ENCODE data around the gene PSTPIP2. TPM values are rescaled to one million over a fixed set of nuclear protein-coding genes. Genes with fewer than 3 reads are reported as not detected.
A peak's percentile ranks its signal among the peaks of the same experiment; 100 is the strongest.
"Not testable (repeated sequence)": the region's sequence is repeated elsewhere in the genome, so short reads cannot be mapped to it uniquely, and the experiment has no call there.

PSTPIP2 gene, protein sequence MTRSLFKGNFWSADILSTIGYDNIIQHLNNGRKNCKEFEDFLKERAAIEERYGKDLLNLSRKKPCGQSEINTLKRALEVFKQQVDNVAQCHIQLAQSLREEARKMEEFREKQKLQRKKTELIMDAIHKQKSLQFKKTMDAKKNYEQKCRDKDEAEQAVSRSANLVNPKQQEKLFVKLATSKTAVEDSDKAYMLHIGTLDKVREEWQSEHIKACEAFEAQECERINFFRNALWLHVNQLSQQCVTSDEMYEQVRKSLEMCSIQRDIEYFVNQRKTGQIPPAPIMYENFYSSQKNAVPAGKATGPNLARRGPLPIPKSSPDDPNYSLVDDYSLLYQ
- total RNA-seq, result 0.20 and 1.1 TPM in 2 replicates

DNA sequence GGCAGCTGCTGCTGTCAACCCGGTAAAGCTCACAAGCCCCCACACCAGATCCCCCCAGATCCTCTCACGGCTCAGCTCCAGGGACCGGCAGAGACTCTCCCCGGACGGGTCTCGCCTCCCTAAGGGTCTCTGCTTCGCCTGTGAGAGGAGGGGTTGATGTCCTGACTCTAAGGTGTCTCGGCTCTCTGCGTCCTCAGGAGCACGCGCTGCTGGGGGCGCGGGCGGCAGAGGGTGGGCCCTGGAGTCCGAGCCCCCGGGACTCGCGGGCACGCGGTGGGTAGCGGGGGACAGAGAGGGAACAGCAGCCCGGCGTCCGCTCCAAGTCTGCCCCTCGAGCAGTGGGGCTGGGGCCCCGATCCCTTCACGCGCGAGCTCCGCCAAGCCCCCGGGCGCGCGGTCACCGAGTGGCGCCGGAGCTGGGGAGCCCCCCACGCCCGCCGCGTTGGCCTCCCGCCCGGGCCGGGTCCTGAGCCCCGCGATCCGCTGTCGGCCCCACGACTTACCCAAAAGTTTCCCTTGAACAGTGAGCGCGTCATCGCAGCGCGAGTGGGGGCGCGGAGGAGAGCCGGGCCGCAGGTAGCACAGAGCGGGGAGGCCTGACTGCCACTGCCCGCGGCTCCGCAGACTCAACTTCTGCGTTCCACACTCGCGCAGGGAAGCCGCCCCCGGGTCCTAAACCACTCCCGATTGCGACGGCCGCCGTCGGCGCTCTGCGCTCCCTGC is at the start of gene PSTPIP2:
PSTPIP2 (minus strand) TSS at position 608 of the 723 bp plus-strand sequence; CDS start at position 536, 72 bp downstream.
- peak; percentile 49 to 52 for DNase-seq (ENCODE audit: low read depth in 2 of 2)

DNA sequence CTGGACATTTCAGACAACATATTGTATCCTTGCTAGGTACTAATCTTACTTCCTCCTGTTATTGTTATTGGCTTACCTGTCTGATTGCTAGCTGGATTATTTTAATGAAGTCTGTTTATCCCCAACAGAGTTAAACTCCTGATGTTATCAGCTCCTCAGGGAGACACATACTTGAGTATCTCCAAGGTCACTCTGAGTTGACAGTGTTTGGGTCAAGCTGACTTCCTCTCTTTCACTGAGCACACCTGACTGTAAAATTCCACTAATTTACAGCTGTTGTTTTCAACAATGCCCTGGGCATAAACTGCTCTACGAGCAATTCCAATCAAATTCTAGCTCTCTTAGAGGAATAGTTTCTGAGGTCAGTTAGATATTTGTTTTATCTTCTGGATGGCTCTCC is 41.7 kb upstream of the PSTPIP2 start:
- DNase-seq (ENCODE audit: low read depth in 2 of 2), result no peak

DNA sequence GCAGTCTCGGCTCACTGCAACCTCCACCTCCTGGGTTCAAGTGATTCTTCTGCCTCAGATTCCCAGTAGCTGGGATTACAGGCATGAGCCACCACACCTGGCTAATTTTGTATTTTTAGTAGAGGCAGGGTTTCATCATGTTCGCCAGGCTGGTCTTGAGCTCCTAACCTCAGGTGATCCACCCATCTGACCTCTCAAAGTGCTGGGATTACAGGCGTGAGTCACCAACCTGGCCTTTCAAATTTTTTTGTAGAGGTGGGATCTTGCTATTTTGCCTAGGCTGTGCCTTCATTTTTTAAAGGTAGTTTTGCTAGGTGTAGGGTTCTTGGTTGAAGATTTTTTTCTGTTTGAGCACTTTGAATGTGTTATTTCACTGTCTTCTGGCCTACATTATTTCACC is 38.3 kb upstream of the PSTPIP2 start:
- DNase-seq (ENCODE audit: low read depth in 2 of 2), result no peak

DNA sequence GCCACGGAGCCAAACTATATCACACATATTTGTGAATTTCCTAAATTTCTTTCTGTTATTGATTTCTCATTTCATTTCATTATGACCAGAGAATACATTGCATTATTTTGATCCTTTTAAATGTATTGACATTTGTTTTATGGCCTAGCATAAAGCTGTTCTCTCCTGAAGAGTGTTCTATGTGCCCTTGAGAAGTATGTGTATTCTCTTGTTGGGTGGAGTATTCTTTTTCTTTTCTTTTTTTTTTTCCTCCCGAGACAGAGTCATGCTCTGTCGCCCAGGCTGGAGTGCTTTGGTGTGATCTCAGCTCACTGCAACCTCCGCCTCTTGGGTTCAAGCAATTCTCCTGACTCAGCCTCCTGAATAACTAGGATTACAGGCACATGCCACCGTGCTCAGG is 37.3 kb upstream of the PSTPIP2 start:
- DNase-seq (ENCODE audit: low read depth in 2 of 2), result no peak

DNA sequence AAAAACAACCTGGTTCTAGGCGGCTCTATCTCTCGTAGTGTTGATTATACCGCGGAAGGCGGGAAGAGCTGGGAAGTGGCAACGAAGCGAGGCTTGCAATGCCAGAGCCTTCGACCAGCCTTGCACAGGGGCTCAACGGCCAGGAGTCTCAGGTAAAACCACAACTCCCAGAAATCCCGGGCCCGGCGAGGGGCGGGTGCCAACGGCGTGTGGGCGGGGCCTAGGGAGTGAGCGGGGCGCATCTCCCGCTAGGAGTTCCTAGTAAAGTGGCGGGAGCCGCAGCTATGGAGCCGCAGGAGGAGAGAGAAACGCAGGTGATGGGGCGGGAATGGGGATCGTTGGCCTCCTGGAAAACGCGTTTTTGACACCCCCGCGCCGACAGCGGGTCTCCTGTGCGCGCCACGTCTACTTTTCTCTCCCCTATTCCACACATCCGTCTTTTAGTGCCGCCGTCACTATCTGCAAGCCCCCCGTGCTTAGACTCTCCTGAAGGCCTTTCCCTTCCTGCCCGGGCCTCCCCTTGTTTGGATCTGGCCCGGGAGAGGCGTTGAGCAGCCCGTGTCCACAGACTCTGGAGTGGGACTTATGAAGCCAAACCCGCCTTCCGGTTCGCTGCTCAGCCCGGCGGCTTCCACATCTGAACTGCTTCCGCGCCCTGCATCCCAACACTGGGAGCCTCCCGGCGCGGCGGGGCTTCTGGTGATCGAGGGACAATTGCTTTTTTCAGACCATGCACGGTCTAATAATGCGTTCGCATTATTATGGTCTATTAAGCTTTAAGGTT is 32.3 kb upstream of the PSTPIP2 start, which contains the start of gene HAUS1:
HAUS1 (plus strand) TSS at position 258 of the 784 bp plus-strand sequence; CDS start at position 285, 27 bp downstream.
- peak; percentile 81 to 84 for DNase-seq (ENCODE audit: low read depth in 2 of 2)

DNA sequence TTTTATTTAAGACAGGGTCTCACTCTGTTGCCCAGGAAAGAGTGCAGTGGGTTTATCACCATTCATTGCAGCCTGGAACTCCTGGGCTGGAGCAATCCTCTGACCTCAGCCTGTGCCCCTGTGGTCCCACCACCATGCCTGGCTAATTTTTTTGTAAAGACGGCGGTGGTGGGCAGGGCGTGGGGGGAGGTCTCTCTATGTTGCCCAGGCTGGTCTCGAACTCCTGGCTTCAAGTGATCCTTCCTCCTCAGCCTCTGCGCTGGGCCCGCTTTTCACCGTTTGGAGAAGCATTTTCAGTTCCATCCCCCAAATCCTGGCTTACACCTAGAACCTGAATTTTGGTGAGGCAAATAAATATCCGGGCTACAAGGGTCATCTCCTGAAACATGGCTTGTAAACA is 27.4 kb upstream of the PSTPIP2 start:
- DNase-seq (ENCODE audit: low read depth in 2 of 2), result no peak

DNA sequence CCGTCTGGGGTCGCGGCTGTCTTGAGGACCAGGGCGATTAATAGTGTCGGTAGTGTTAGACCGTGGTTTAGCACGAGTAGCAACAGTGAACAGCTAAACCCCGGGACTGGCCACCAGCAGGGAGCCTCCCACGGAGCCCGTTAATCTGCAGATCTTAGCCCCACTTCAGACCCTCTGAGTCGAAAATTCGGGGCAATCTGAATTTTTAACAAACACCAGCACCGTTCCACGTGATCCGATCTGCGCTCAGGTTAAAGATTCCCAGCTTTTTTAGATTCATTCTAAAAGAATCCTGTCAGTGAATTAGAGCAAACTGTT is 26.5 kb upstream of the PSTPIP2 start:
- no peak for DNase-seq (ENCODE audit: low read depth in 2 of 2)

DNA sequence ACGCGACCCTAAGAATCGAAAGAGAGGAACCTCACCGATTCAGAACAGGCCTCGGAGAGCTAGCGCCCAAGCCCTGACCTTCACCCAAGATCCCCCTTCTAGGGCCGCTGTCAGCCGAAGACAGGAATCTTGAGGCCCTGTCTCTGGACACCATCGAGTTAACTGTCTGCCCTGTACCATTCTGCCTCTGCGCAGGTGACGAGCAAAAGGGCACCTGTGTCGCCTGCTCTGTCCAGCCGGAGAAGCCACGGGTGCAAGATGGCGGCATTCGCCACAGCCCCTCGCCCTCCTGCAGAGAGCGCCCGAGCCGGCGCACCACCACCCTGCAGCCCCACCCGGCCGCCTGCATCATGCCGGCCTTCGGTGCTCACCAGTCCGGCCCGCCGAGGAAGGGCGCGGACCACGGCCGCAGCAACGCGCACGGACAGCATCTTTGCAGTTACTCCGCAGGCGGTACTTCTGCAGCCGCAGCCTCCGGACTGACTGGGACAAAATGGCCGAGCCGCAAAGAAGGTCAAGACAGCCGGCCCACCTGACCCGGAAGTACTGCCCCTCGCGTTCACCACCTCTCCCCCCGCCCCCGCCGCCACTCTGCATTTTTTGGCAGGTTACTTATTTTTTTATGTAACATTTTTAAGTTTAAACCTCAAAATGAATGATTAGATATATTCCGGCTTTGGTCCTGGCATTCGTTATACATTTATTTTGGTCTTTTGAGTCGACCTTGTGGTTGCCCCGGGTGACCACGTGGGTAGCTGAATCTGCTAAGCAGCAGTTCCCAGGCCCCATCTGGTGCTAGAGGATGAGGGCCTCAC is 25.9 kb upstream of the PSTPIP2 start, which contains the start of gene ATP5F1A:
ATP5F1A (minus strand) TSS at position 496 of the 815 bp plus-strand sequence; CDS start at position 431, 65 bp downstream.
- peak; percentile 83 to 86 for DNase-seq (ENCODE audit: low read depth in 2 of 2)

DNA sequence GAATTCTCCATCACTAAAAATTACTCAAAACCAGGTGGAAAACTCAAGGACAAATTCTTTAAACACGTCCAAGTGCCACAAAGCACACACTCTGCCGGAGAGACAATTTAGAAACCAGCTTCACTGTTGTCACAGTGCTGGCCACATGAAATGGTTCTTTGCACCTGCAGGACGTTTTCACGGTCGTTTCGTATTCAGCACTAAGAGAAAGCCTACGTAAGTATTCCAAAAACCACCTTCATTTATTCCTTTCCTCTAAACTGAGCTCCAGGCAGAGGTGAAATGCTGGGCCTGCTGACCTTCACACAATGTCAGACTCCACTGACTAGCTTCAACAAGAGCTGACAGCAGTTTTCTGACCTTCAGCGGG is 25.4 kb upstream of the PSTPIP2 start:
- peak in 1 of 2 donors; percentile 43 for DNase-seq (ENCODE audit: low read depth in 2 of 2)

DNA sequence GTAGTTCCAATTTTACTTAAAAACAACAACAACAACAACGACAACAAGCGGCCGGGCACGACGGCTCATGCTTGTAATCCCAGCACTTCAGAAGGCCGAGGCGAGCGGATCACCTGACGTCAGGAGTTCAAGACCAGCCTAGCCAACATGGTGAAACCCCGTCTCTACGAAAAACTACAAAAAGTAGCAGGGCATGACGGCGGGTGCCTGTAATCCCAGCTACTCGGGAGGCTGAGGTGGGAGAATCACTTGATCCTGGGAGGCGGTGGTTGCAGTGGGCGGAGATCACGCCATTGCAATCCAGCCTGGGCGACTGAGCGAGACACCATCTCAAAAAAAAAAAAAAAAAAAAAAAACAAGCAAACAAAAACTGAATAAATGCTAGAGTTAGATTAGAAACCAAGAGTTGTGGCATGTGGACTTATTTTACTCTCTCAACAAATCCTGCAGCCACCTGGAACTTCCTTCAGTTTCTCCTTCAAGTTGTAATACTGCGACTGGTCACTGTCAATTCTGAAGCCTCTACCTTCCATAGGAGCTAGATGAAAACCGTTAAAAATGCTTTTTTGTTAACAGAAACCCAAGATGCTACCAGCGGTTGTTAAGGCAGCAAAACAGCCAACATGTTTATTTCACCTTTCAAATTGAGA is 24.7 kb upstream of the PSTPIP2 start:
- no peak for DNase-seq (ENCODE audit: low read depth in 2 of 2)

DNA sequence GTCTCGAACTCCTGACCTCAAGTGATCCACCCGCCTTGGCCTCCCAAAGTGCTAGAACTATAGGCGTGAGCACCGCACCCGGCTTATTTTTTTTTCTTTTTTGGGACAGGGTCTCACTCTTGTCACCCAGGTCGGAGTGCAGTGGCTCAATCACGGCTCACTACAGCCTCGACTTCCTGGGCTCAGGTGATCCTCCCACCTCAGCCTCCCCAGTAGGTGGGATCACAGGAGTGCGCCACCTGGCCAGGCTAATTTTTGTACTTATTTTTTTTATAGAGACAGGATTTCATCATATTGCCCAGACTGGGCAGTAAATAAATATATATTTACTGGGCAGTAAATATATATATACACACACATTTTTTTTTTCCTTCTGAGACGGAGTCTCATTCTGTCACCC is 23.5 kb upstream of the PSTPIP2 start:
- DNase-seq (ENCODE audit: low read depth in 2 of 2), result no peak

DNA sequence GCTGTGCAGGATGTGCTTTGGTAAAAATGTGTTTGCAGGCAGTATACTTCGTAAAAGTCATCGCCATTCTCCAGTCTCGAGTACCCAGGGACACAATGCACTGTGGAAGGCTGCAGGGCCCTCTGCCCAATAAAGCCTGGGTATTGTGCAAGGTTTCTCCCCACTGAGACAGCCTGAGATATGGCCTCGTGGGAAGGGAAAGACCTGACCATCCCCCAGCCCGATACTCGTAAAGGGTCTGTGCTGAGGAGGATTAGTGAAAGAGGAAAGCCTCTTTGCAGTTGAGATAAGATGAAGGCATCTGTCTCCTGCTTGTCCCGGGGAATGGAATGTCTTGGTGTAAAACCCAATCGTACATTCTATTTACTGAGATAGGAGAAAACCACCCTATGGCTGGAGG is 16.4 kb upstream of the PSTPIP2 start:
- not testable (repeated sequence) for DNase-seq (ENCODE audit: low read depth in 2 of 2)

DNA sequence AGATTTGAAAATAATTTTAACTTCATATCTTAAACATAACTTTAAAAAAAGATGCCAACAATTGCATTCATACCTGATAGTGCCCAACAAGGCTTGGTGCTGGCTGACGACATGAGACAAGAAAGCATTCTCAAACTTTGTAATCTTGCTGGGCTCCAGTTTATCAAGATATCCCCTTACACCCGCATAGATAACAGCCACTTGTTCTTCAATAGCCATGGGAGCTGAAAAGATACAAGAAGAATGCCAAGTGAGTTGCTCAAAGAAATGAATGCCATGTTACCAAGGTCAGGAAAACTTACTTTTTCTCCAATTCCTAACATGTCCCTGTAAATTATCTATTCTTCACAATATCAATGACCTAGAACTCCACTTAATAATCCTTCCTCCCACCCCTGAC is 12.4 kb upstream of the PSTPIP2 start:
- no peak for DNase-seq (ENCODE audit: low read depth in 2 of 2)

DNA sequence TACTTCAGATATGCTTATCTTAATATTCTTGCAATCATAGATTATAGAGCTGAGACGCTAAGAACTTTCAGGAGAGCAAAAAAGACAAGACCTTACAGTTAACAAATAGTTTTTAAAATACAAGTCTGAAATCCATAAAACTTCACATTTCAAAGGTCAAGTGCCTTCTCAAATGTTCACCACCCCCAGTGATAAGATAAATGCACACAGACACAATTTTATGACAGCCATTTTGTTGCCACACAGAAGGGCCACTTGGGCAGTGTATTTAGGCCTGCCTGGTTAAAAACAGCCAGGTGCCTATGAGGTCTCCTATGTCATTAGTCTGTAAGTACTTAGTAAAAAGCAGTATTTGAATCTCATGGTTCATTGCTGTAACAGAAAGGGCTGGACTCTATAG is 8.1 kb upstream of the PSTPIP2 start:
- no peak for DNase-seq (ENCODE audit: low read depth in 2 of 2)

DNA sequence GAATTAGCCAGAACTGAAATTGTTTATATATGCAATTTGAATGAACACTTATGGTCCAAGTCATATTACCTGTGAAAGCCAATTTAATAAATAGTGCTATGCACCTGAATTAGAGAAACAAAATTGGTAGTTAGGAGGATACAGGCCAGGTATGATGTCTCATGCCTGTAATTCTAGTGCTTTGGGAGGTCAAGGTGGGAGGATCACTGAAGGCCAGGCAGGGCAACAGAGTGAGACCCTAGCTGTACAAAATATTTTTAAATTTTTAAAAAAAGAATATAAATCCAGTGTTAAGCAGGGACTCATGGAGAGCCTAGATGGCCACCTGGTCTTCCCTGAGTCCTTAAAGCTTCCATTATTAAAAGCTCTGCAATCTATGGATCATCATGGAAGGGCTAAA is 7.3 kb upstream of the PSTPIP2 start:
- DNase-seq (ENCODE audit: low read depth in 2 of 2), result no peak

DNA sequence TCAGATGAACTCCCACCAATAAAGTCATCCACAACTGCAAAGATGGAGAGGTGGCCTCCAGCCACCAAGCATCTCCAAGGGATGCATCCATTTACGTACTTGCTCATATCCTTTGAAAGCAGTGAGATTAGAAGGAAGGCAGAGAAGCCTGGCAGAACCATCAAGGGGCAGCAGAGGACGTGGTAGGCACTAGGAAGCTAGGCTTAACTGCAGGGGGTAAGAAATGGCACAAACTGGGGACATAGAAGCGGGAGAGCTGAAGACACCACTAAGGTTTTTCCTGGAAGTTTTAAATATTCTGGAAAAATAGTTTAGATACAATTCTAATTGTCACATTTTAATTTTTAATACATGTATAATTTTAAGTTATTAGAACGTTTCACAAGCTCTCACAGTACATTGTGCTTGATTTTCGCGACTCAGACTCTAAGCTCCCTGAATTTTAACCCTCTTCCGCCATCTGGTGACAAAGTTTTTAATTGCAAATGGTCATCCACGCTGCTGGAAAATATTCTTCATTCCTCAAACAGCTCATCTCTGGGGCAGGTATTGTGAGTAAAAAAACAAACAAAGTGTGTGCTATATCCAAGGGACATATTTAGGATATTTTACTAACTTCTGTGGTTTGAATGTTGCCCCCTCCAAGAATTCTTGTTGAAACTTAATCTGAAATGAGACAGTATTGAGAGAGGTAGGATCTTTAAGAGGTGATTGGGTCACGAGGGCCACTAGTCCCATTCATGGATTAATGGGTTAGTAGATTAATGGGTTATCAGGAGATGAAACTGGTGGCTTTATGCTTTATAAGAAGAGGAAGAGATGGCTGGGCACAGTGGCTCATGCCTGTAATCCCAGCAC is 1.6 kb upstream of the PSTPIP2 start:
- DNase-seq (ENCODE audit: low read depth in 2 of 2), result peak; percentile 62 to 75

DNA sequence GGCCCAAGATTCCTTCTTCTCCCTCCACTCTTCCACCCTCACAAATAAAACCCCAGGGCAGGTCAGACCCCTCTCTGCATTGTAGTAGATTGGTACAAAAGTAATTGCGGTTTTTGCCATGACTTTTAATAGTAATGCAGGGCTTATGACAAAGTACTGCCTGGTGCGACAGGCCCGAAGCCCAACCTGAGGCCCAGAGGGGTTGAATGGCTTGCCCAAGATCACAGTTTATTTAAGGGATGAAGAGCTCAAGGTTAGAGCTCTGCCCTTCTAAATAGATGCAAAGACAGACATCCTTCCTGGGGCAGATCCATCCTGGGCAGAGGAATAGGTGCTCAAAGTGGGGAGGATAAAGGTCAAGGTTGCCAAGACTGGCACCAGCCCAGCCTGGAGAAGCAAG is 899 bp upstream of the PSTPIP2 start:
- no peak for DNase-seq (ENCODE audit: low read depth in 2 of 2)

DNA sequence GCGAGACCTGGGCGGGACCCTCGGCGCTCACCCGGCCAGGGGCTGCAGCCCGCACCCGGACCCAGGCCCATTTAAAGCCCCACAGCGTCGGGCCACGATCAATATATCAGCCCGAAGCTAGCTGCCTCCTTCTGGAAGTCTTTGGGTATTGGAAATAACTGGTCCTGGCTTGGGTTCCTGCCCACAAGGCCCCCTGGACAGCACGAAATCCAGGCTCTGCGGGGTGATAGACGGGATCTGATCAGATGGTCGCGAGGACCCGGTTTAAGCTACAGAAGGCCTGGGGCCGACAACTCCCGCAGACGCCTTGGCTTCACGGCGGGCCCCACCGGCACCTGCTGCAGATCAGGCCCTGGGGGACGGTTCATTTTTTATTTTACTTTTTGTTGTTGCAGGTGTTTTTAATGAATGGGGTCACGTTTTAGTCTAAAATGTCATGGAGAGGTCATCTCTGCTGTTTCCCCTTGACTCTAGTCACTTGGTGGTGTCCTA is 362 bp upstream of the PSTPIP2 start:
- DNase-seq (ENCODE audit: low read depth in 2 of 2), result no peak

DNA sequence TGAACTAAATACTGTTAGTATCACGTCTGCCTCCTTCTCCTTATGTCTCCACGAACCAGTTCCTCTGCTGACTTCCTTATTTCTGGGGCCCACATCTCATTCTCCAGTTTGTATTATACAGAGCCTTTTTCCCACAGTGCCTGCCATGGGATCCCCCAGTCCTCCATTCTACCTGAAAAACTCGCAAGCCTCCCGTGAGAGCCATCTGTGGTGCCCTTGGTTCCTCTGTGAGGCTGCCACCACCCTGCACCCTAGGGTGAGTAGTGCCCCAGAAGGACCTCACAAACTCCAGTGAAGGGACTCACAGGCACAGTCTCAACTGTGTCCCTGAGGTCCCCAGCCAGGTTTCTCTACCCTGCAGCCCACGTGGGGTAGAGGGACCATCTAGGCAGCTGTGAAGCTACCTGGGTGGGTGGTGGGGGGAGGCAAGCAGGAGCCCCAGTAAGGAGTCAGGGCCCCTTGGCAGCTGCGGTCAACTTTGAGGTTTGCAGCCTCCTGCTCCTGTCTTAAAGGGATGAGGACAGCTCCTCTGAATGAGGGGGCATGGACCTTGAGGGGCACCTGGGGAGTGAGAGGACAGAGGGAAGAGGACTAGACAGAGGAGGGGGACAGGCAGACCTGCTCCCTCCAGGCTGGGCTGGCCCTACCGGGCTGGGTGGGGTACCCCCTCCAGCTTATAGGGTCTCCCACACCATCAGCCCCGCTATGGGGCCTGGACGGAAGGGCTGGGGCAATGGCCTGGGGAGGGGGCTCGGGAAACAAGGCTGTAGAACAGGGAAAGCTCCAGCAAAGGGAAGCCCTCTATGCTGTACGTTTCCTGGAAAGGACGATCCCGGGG is 1.0 kb downstream of the PSTPIP2 start:
- no peak for DNase-seq (ENCODE audit: low read depth in 2 of 2)

Measured in lung microvascular endothelial cell (primary cell).